Heart right ventricle (tissue), 16 donors: ENCODE results near the gene SVIL. TPM values are rescaled to one million over a fixed set of nuclear protein-coding genes. Genes with fewer than 3 reads are reported as not detected.
A peak's percentile ranks its signal among the peaks of the same experiment; 100 is the strongest.

Experiments used
- ATAC-seq, 8 donors: fragments of 200-7000 bp; cut with Tn5 transposase; one replicate each; pipeline ENCODE4 v1.9.1; 2020; ENCODE audit warnings: mild to moderate bottlenecking in 8 of 8, moderate library complexity in 8 of 8, moderate number of reproducible peaks in 1 of 8
- DNase-seq, 2 donors: peaks; one replicate each; pipeline ENCODE4 v3.0.0-alpha.2; 2020
- H3K27ac ChIP-seq, 10 donors: fragments of 200-600 bp; sonication (generic) in 2 of 10; one replicate each; pipeline versions ENCODE4 v1.5.0 to v1.8.0; 2020 to 2022; ENCODE audit warnings: mild to moderate bottlenecking in 3 of 10
- H3K27me3 ChIP-seq, 7 donors: fragments of 200-600 bp; one replicate each; pipeline ENCODE4 v1.8.0; 2021 to 2022; ENCODE audit warnings: mild to moderate bottlenecking in 2 of 7
- H3K36me3 ChIP-seq, 9 donors: fragments of 200-600 bp; sonication (generic) in 1 of 9; one replicate each; pipeline versions ENCODE4 v1.5.0 to v1.8.0; 2020 to 2022; ENCODE audit warnings: mild to moderate bottlenecking in 2 of 9
- H3K4me1 ChIP-seq, 9 donors: fragments of 200-600 bp; sonication (generic) in 1 of 9; one replicate each; pipeline versions ENCODE4 v1.5.0 to v1.8.0; 2020 to 2022; ENCODE audit warnings: mild to moderate bottlenecking in 4 of 9
- H3K4me3 ChIP-seq, 10 donors: fragments of 200-600 bp; sonication (generic) in 2 of 10; one replicate each; pipeline versions ENCODE4 v1.5.0 to v1.8.0; 2020 to 2022; ENCODE audit warnings: mild to moderate bottlenecking in 7 of 10, moderate library complexity in 2 of 10
- H3K9me3 ChIP-seq, 11 donors: fragments of 200-600 bp in 10 of 11; sonication (generic) in 2 of 11; one replicate each; pipeline versions ENCODE4 v1.5.0 to v1.8.0; 2013 to 2022; ENCODE audit warnings: mild to moderate bottlenecking in 2 of 11, control low read depth in 1 of 11, moderate library complexity in 1 of 11
- CTCF ChIP-seq, 9 donors: fragments of 200-600 bp; sonication (generic) in 2 of 9; IDR thresholded peaks; one replicate each; pipeline versions ENCODE4 v1.5.0 to v1.8.0; 2021 to 2022; ENCODE audit warnings: antibody characterized with exemption in 9 of 9, mild to moderate bottlenecking in 5 of 9, moderate library complexity in 1 of 9
- WGBS, 2 donors: extraction: QIAGEN DNeasy Blood & Tissue Kit; methylation state at CpG; one replicate each; pipeline ENCODE4 v1.1.7; 2013; ENCODE audit warnings: inconsistent platforms in 1 of 2; 5-methylcytosine and 5-hydroxymethylcytosine counted together
- intact Hi-C, 10 donors: fragments of 100-400 bp; cut with DNase I; formaldehyde crosslinking; loops; one replicate each; pipeline versions ENCODE4 v1.11.1 to v1.14.2; 2022
- polyA plus RNA-seq, 2 donors: library from polyadenylated mRNA; stranded (reverse); fragments of 200-250 nt; gene quantifications; one replicate each; pipeline ENCODE4 v1.2.3, GENCODE V29; 2013
- total RNA-seq, 10 donors: library from RNA; stranded (reverse); fragmentation: NEBNext Ultra II Directional in 3 of 10; extraction: Animal tissue kit (Norgen Biotek cat#: 25700) in 3 of 10; gene quantifications; one replicate each; pipeline versions ENCODE4 v1.2.1 to v1.2.4, GENCODE V29; 2021 to 2023
- donor health status: Arrhythmogenic right ventricular cardiomyopathy.
- donor health status: ischemic (EF 13 %, LVEDD 7.1; RV severe dilation, severe dysfunction).
- donor health status: healthy with polysubstance abuse.
- donor health status: DM: no; HTN: yes; CAD: no.
- donor health status: DM: no; HTN: no; CAD: no.
- donor health status: ischemic (EF 25% LVEDD 6.9; RV normal size, moderate dysfunction).
- donor health status: ischemic (EF 25% LVEDD 5.7; RV mildly dilated, moderate dysfunction).
- donor health status: healthy.
- donor health status: DM: yes; HTN: yes; CAD: no.
- donor health status: Ischemic cardiomyopathy.
- donor health status: ischemic (EF 35%, LVEDD 5.7; RV mildly dilated, moderate dysfunction).
- donor health status: nonischemic (EF 11% LVEDD 7.7; RV severe dilation, severe dysfunction).
- donor health status: DM: yes; HTN: yes; CAD: no.
- donor health status: PGD.
- donor health status: ischemic (EF 29% LVEDD 5.4; RV normal size, mild dysfunction).
- donor health status: nonischemic (EF 23%, LVEDD 6.1; RV moderate dilation, normal function).

Gene SVIL
- total and polyA plus RNA-seq, 12 donors = 38.6 to 655 (median 450) TPM

- H3K27ac ChIP-seq = peak overlapping the region in 1 of 10 donors; percentile 27
- peak overlapping the region in 2 of 10 donors; percentile 0 to 14 for H3K4me3 ChIP-seq
- H3K4me1 ChIP-seq = peaks cover 0 to 89% (median 52%) of the 10 kb centered on the region in 9 donors
- DNase-seq (no peak), ATAC-seq (peak in 2 of 8 donors; percentile 19 to 40)
- peaks cover 0 to 14% (median 0%) of the 10 kb centered on the region in 9 donors for H3K36me3 ChIP-seq
- no peak for TF ChIP-seq CTCF (IDR thresholded peaks at IDR 0.05)
- H3K9me3 ChIP-seq = no peaks in the 10 kb centered on the region
- intact Hi-C loops = no loop called here
- no peaks in the 10 kb centered on the region for H3K27me3 ChIP-seq
- 51 to 63% methylated on average over 14 of the region's 14 CpGs for WGBS, 2 donors
Measured at GRCh38 chr10:29622382-29622922, 12.3 kb downstream of the SVIL start.

- H3K4me1 ChIP-seq = peaks cover 0 to 82% (median 51%) of the 10 kb centered on the region in 9 donors
- H3K4me3 ChIP-seq = peak overlapping the region in 1 of 10 donors; percentile 16
- H3K9me3 ChIP-seq = no peaks in the 10 kb centered on the region
- no peak for DNase-seq
- 38 to 53% methylated on average over 7 of the region's 7 CpGs for WGBS, 2 donors
- peak in 6 of 8 donors; percentile 1 to 59 (median 14) for ATAC-seq
- peak overlapping the region in 7 of 10 donors; percentile 5 to 73 (median 29) for H3K27ac ChIP-seq
- intact Hi-C loops = no loop called here
- no peak for TF ChIP-seq CTCF (IDR thresholded peaks at IDR 0.05)
- no peaks in the 10 kb centered on the region for H3K27me3 ChIP-seq
- H3K36me3 ChIP-seq = peaks cover 0 to 6% (median 0%) of the 10 kb centered on the region in 9 donors
Measured at GRCh38 chr10:29621161-29621560, 13.6 kb downstream of the SVIL start.

DNA sequence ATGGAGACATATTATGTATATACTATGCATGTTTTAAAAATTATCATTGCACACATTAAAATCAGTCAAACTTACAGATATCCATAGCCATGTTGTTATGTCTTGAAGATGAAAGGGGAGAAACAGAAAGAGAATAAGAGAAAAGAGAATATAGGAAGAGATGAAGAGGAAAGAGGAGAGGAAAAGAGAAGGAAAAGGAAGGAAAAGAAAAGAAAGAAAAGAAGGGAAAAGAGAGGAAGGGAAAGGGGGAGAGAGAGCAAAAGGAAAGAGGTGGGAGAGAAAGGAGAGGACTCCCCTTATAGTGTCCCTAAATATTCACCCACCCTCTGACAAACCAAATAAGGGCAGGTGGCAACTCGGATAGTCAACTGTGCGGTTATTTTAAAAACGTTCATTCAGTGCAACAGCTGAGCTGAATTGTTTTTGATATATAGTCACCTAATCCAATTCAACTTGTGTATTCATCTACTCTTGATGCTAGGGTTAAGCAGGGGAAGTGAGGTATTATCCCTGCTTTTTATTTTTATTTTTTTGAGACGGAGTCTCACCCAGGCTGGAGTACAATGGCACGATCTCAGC lies 14.6 kb downstream of the SVIL start:
- WGBS, 2 donors = 62 to 66% methylated on average over 5 of the region's 5 CpGs
- TF ChIP-seq CTCF (IDR thresholded peaks at IDR 0.05) = no peak
- Histone ChIP-seq H3K36me3 (no peaks in the 10 kb centered on the region), H3K27me3 (no peaks in the 10 kb centered on the region), H3K27ac (peak overlapping the region in 4 of 10 donors; percentile 23 to 75 (median 70)), H3K9me3 (no peaks in the 10 kb centered on the region), H3K4me3 (no peak overlapping the region), H3K4me1 (peaks cover 0 to 72% (median 51%) of the 10 kb centered on the region in 9 donors)
- DNase-seq (no peak), ATAC-seq (no peak)
- intact Hi-C loops = no loop called here

DNA sequence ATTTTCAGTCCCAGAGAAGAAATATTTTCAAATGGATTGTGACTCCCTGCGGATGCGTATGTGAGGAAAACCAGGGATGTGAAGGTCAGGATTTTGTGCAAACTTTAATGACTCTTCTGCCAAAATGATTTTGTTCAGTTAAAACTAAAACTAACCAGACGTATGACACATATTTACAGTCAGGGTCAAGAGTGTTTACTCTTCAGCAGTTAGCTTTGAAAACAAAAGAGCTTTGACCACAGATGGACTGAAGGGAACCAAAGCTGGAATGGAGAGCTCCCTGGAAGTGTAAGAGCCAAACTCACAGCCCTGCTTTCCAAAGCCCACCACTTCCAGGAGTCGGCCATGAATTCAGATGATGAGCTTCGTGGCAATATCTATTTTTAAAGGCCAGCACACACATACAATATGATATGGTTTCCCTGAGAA lies 15.5 kb downstream of the SVIL start:
- H3K4me3 ChIP-seq = peak overlapping the region in 2 of 10 donors; percentile 8 to 16
- no peaks in the 10 kb centered on the region for H3K9me3 ChIP-seq
- no peak for TF ChIP-seq CTCF (IDR thresholded peaks at IDR 0.05)
- ATAC-seq = peak in 3 of 8 donors; percentile 24 to 34 (median 25)
- no peak for DNase-seq
- WGBS, 2 donors = 40 to 44% methylated on average over 5 of the region's 5 CpGs
- intact Hi-C loops = no loop called here
- peaks cover 0 to 65% (median 49%) of the 10 kb centered on the region in 9 donors for H3K4me1 ChIP-seq
- peak overlapping the region in 9 of 10 donors; percentile 48 to 75 (median 70) for H3K27ac ChIP-seq
- no peaks in the 10 kb centered on the region for H3K27me3 ChIP-seq
- H3K36me3 ChIP-seq = no peaks in the 10 kb centered on the region
